ENCODE measurements around the gene TRIM26. TPM values are rescaled to one million over a fixed set of nuclear protein-coding genes. Genes with fewer than 3 reads are reported as not detected.

The TRIM26 gene
- total and polyA plus RNA-seq, 2 of the 13 experiments (the other 11 are each of a cell fraction or from before 2014, with no cell fraction given) = 27.1 to 38.7 TPM

GRCh38 chr6:30219244-30219643 lies 6.0 kb upstream of the TRIM26 start (continued):
- TF ChIP-seq MEF2D (CRISPR knock-in tag; IDR thresholded peaks at IDR 0.05) = peak; percentile 34; the same call in 1 of the 2 replicates
- no peak for TF ChIP-seq ZNF713 (CRISPR knock-in tag; IDR thresholded peaks at IDR 0.05)
- no peak for TF ChIP-seq CEBPZ (IDR thresholded peaks at IDR 0.05; ENCODE audit: low read length)
- peak; percentile 32; the same call in 1 of the 2 replicates for TF ChIP-seq SALL1 (CRISPR knock-in tag; IDR thresholded peaks at IDR 0.05)
- TF ChIP-seq RFXAP (CRISPR knock-in tag; IDR thresholded peaks at IDR 0.05; ENCODE audit: borderline replicate concordance) = peak; percentile 52; the same call in 1 of the 2 replicates
- no peak for TF ChIP-seq ZBTB21 (CRISPR knock-in tag; IDR thresholded peaks at IDR 0.05)
- TF ChIP-seq SOX5 (CRISPR knock-in tag; IDR thresholded peaks at IDR 0.05; ENCODE audit: borderline replicate concordance) = peak; percentile 28; the same call in 1 of the 2 replicates
- peak; percentile 72; the same call in 1 of the 2 replicates for TF ChIP-seq TSC22D2 (CRISPR knock-in tag; IDR thresholded peaks at IDR 0.05; ENCODE audit: borderline replicate concordance)
- TF ChIP-seq GATAD1 (CRISPR knock-in tag; IDR thresholded peaks at IDR 0.05) = peak; percentile 54; the same call in 1 of the 2 replicates
- peak; percentile 42; the same call in 1 of the 2 replicates for TF ChIP-seq IKZF5 (CRISPR knock-in tag; IDR thresholded peaks at IDR 0.05)
- no peak for TF ChIP-seq RBAK (CRISPR knock-in tag; IDR thresholded peaks at IDR 0.05)
- no peak for TF ChIP-seq ATF5 (CRISPR knock-in tag; IDR thresholded peaks at IDR 0.05; ENCODE audit: low read depth)
- no peak for TF ChIP-seq ZNF33B (CRISPR knock-in tag; IDR thresholded peaks at IDR 0.05)
- TF ChIP-seq CREBL2 (CRISPR knock-in tag; IDR thresholded peaks at IDR 0.05; ENCODE audit: borderline replicate concordance) = 0 out of 2 replicates have a peak, but pooled peaks have one; percentile 21
- peak; percentile 87 for TF ChIP-seq HOMEZ (CRISPR knock-in tag; IDR thresholded peaks at IDR 0.05; ENCODE audit: low read depth)
- TF ChIP-seq ZNF580 (CRISPR knock-in tag; IDR thresholded peaks at IDR 0.05; ENCODE audit: borderline replicate concordance, low read depth) = peak; percentile 49; the same call in 1 of the 2 replicates
- TF ChIP-seq ZNF350 (CRISPR knock-in tag; IDR thresholded peaks at IDR 0.05; ENCODE audit: borderline replicate concordance, low read depth) = no peak
- 0 out of 2 replicates have a peak, but pooled peaks have one; percentile 35 for TF ChIP-seq ZNF124 (CRISPR knock-in tag; IDR thresholded peaks at IDR 0.05)
- TF ChIP-seq ZNF501 (CRISPR knock-in tag; IDR thresholded peaks at IDR 0.05) = 0 out of 2 replicates have a peak, but pooled peaks have one; percentile 28
- TF ChIP-seq SOX13 (IDR thresholded peaks at IDR 0.05) = no peak
- 0 out of 4 replicates have a peak, but pooled peaks of 1 of the 2 experiments have one; percentile 15 for TF ChIP-seq SOX13 (CRISPR knock-in tag; conservative IDR thresholded peaks at IDR 0.05 in 1 of 2, IDR thresholded peaks at IDR 0.05 in 1 of 2)
- peak; percentile 79; the same call in 1 of the 2 replicates for TF ChIP-seq IRF2 (CRISPR knock-in tag; IDR thresholded peaks at IDR 0.05)
- TF ChIP-seq MIER2 (CRISPR knock-in tag; IDR thresholded peaks at IDR 0.05) = 0 out of 2 replicates have a peak, but pooled peaks have one; percentile 45
- TF ChIP-seq ZNF607 (CRISPR knock-in tag; IDR thresholded peaks at IDR 0.05; ENCODE audit: borderline replicate concordance) = no peak
